ENCODE data around the gene DCK. TPM values are rescaled to one million over a fixed set of nuclear protein-coding genes. Genes with fewer than 3 reads are reported as not detected.

DCK gene
- total RNA-seq (2014; rRNA removed; shearing (Covaris generic)), result 22.2 and 26.8 TPM in 2 replicates

DNA sequence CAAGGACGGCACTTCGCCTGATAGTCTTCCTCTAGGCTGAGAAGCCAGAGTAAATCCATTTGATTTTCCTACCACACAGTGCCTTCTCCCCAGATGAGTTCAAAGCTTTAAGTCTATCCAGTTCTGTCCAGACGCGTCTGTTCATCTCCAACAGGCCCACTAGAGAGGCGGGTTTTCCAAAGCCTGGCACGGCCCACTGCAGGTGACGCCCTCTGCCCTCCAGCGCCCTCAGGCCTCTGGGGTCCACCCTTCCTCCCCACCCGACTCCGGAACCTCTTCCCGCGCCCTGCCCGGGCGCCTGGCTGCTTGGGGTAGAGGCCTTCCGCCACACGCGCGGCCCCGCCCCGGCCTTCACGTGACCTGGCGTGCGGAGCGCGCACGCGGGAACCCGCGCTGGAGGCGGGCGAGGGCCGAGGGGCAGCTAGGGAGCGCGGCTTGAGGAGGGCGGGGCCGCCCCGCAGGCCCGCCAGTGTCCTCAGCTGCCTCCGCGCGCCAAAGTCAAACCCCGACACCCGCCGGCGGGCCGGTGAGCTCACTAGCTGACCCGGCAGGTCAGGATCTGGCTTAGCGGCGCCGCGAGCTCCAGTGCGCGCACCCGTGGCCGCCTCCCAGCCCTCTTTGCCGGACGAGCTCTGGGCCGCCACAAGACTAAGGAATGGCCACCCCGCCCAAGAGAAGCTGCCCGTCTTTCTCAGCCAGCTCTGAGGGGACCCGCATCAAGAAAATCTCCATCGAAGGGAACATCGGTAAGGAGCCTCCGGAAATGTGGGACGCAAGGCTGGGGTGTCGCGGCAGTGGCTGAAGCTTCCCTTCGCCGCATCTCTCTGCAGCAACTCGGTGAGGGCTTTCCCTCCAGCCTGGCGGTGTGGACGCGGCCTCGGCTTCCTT lies at the start of gene DCK:
TSS of gene DCK (plus strand) at position 469 of the 888 bp plus-strand sequence. CDS start at position 656, 187 bp downstream.
- DNase-seq (ENCODE audit: low spot score), result peak; percentile 89
- in situ Hi-C loops (cut with HindIII; ENCODE audit: low sequenced_read_pairs), result no loop called here

DNA sequence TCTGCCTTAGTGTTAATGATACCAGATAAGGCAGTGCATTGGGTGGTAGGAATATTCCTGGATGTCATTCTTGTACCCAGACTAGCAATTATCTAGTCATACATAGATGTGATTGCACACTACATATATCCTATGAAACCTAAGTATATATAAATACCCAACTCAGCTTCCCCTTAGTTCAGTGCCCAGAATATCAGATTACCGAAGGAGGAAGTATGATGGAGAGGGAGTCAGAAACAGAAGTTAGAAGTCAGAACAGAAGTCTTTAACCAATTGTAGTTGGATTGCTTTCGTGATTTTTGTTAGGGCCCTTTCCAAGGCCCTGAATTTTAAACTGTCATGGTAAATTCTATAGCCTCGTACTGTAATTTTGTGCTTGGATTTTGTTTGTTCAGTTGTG lies 48.4 kb upstream of the DCK start:
- in situ Hi-C loops (cut with HindIII; ENCODE audit: low sequenced_read_pairs), result no loop called here

DNA sequence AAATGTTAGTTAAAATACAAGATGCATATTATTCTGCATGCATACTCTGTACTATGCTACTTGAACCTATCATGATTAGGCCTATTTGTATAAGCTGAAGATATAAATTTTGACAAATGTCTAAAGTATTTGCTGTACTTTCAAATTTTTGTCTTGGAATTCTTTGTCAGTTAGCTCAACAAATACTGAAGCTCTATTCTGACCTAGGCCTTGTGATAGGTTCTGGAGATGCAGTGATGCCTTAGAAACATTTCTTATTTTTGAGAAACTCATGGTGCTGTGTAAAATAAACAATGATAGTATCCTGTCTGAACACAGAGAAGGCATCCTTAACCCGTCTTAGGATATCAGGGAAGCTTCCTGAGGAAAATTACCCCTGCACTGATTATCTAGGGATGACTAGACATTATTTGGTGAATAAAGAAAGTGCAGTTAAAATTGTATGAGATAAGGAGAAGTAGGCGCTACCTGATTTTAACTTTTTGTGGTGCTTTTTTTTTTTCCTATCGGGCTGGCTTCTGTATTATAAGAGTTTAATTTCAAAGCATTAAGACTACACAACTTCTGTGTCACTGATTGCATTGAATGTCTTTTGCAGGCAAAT lies 47.9 kb upstream of the DCK start:
- no peak for DNase-seq (ENCODE audit: low spot score)
- in situ Hi-C loops (cut with HindIII; ENCODE audit: low sequenced_read_pairs), result no loop called here

More for the DNA sequence above, 48.4 kb upstream of the DCK start:
- DNase-seq (ENCODE audit: low spot score), result no peak

DNA sequence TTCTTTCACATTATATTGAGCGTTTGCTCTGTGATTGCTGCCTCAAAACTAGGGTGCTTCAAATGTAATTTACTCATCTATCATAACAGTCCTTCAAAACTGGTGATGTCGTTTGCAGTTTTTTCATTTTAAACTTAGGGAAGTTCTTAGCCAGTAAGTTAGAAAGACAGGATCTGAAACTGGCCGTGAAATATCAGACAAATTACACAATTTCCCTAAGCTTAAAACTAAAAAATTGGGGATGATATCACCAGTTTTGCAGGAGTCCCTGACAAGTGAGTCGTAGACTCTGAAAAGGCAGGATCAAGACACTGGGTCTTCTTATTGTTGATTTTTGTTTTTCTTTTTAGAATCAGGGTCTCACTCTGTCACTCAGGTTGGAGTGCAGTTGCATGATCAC lies 46.5 kb upstream of the DCK start:
- no peak for DNase-seq (ENCODE audit: low spot score)
- in situ Hi-C loops (cut with HindIII; ENCODE audit: low sequenced_read_pairs), result no loop called here

DNA sequence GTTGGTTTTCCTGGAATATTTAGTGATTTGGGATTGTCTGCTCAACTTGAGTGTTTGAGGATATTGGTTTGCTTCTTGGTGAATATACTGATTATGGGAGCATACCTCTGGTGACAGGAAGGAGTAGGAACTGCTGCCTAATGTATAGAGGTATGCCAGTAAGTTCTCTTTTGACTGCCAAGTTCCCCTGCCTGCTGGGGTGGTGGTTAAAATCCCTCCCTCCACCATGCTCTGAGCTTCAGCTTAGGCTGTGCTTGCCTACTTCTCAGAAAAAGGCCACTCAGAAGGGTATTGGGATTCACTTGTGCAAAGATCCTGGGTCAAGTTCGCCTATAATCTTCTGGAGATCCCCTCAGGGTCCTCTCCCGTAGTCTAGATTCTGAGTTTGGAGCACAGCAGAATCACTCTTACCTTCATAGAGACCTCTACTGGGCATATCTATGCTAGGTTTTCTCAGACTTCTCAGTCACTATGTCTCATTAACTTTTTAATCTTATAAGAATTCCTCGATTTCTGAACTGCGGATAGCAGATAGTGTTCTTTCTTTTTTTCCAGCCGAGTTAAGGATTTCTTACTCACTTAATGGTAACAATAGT lies 44.7 kb upstream of the DCK start:
- in situ Hi-C loops (cut with HindIII; ENCODE audit: low sequenced_read_pairs), result no loop called here
- DNase-seq (ENCODE audit: low spot score), result no peak

DNA sequence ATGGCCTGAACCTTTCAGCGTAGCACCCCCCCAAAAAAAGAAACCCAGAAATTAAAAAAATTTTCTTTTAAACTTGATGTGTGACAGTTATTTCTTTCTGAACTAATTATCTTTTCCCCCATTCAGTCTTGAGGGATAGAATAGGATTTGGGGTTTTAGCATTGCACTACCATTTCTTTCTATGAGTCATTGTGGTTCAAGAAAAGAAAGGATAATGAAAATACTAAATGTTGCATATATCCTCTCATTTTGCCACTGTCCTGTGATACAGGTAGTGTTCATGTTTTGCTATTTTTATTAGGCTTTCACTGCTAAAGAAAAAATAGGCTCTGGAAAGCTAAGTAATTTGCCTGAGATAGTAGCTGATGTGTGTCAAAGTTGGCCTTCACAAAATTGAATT lies 39.4 kb upstream of the DCK start:
- no peak for DNase-seq (ENCODE audit: low spot score)
- in situ Hi-C loops (cut with HindIII; ENCODE audit: low sequenced_read_pairs), result no loop called here

DNA sequence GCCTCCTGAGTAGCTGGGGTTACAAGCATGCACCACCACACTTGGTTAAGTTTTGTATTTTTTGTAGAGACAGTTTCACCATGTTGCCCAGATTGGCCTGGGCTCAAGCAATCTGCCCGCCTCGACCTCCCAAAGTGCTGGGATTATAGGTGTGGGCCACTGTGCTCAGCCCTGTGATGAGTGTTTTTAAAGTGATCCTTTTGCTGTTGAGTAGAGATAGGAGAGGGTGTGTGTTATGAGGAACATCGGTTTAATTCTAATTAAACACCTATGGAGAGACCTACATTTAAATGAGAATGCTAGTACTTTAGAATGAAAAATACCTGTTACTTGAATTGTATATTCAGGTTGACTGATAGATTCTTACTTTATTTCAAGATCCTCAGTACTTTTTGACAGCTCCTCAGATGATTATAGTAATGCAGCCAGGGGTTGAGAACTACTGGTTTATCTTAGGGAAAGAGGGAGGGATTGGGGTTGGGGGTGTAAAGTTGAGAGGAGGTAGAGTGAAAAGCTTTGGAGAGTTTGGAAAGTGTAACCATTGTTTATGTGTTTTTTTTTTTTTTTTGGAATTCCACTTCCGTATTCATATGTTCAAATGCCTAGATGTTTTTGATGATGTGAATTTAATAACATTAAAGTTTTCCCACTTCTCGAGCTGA lies 36.8 kb upstream of the DCK start:
- no peak for DNase-seq (ENCODE audit: low spot score)
- in situ Hi-C loops (cut with HindIII; ENCODE audit: low sequenced_read_pairs), result no loop called here

DNA sequence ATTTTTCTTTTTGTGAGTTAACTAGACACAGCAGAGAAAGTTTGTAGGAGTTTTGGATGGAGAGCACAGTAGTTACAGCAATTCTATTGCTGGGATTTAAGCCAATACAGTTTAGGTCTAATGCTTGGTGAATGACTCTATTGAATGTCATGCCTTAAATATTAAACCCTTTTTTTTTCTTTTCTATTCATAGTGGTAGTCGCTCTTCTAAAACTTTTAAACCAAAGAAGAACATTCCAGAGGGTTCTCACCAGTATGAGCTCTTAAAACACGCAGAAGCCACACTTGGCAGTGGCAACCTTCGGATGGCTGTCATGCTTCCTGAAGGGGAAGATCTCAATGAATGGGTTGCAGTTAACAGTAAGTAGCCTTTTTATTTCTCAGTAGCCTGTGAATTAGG lies 34.8 kb upstream of the DCK start:
- in situ Hi-C loops (cut with HindIII; ENCODE audit: low sequenced_read_pairs), result no loop called here
- no peak for DNase-seq (ENCODE audit: low spot score)

DNA sequence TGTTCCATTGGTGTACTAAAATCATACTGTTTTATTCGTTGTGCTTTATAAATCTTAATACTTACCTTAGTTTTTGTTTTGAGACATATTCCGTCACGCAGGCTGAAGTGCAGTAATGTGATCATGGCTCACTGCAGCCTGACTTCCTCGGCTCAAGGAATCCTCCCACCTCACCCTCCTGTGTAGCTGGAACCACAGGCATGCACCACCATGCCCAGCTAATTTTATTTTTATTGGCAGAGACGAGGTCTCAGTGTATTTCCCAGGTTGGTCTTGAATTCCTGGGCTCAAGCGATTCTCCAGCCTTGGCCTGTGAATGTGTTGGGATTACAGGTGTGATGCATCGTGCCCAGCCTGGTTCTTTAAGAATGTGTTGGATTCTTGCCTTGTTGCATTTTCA lies 24.4 kb upstream of the DCK start:
- in situ Hi-C loops (cut with HindIII; ENCODE audit: low sequenced_read_pairs), result no loop called here
- DNase-seq (ENCODE audit: low spot score), result no peak

DNA sequence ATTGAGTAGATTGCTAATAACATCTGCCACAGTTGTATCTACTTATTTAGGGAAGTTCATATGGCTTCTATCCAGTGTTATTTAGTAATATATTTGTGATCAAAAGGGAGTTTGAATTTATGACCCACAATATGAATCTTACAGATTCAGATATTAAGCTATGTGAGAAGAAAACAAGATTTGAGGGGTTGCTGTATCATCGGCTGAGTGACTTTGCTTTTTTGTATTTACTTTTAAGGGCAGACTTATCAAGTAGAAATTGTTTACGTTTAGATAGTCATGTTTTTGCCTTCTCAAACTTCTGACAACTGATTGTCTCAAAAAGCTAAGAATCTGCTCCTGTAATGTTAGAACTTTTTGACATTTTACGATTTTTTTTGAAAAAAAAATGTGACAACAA lies 17.2 kb upstream of the DCK start:
- DNase-seq (ENCODE audit: low spot score), result no peak
- in situ Hi-C loops (cut with HindIII; ENCODE audit: low sequenced_read_pairs), result no loop called here

DNA sequence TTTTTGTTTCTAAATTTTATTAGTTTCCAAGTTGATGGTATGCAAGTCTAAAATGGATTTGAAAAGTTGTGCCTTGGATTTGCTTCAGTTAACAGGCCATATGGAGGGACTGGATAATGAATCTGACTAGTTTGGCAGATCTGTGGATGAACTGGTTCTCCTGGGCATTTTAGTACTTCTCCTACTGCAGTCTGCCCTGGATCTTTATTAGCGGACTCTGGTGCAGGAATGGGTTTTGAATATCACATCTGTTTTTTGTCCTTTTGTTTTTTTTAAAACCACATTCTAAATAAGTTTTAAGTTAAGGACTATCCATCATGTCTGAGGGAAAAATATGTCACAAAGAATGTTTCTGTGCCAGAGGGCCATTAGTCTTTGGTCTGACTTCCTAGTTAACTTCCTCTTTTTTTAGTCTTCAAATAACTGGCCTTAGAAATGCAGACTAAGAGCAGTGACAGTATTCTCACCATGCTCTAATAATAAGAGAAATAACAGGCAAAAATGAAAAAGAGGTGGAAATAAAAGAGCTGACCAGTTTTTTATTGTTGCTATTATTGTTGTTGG lies 13.9 kb upstream of the DCK start:
- DNase-seq (ENCODE audit: low spot score), result no peak
- in situ Hi-C loops (cut with HindIII; ENCODE audit: low sequenced_read_pairs), result no loop called here

DNA sequence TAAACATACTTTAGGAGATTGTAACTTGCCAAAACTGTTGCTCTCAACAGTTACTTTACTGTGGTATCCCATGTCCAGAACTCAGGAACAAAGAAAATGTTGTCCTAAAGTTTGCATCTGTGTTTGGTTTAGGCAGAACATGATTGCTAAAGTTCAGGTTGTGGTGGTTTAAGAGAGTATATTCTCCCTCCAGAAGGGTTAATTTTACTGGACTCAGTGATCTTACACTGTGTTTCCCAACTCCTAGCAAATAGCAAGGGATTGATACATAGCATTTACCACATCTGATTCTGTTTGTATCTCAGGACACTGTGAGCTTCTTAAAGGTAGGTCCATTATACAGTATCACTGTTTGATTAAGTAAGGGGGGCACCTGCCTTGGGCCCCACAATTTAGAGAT lies 13.3 kb upstream of the DCK start:
- DNase-seq (ENCODE audit: low spot score), result no peak
- in situ Hi-C loops (cut with HindIII; ENCODE audit: low sequenced_read_pairs), result no loop called here

DNA sequence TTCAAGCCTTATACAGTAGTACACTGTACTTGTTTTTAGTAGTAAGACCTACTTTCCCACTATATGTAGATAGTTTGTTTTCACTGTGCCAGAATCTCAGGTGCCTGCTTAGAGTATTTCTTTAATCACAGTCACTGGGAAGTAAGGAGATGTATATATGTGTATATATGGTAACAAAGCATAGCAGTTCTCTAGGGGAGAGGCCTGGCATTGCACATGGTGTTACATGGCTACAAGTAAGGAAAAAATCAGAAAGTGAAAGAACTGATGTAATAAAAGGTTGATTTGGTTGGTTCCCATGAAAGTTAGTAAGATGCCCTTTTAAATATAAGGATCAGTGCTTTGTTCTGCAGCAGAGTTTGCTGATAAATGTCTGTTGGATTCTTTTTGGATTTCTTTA lies 9.3 kb upstream of the DCK start:
- in situ Hi-C loops (cut with HindIII; ENCODE audit: low sequenced_read_pairs), result no loop called here
- DNase-seq (ENCODE audit: low spot score), result no peak

DNA sequence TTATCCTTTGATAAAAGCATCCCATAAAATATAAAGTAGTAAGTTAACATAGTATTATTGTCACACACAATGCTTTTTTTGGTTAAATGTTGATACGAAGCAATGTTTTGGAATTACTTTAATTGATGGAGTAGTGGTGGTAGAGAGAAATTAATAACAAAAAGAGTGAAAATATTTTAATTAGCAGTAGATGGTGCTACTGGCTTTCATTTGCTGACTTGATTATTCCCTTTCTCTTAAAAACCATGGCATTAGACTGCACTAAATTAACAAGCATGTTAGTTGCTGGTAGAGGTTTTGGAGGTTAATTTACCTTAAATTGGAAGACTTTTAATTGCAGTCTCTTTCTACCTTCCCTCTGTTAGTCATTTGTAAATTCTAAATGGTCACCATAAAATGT lies 8.9 kb upstream of the DCK start:
- in situ Hi-C loops (cut with HindIII; ENCODE audit: low sequenced_read_pairs), result no loop called here
- peak; percentile 22 for DNase-seq (ENCODE audit: low spot score)

DNA sequence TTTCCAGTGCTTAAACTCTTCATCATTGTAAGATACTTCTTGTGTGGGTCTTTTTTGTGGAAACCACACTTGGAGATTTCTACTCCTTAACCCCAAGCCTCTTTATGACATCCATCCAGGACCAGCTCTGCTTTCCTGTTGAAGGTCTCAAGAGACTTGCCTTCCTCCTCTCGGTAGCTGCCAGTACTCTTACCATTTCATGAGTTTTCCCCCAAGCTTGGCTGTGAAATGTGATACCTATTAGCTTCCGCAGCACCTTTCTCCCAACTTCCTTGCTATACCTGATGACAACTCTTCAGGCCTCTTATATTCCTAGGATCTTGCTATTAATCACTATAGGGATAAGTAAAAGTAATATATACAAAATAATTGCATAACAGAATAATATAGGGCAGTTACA lies 1.9 kb upstream of the DCK start:
- in situ Hi-C loops (cut with HindIII; ENCODE audit: low sequenced_read_pairs), result no loop called here
- DNase-seq (ENCODE audit: low spot score), result no peak

DNA sequence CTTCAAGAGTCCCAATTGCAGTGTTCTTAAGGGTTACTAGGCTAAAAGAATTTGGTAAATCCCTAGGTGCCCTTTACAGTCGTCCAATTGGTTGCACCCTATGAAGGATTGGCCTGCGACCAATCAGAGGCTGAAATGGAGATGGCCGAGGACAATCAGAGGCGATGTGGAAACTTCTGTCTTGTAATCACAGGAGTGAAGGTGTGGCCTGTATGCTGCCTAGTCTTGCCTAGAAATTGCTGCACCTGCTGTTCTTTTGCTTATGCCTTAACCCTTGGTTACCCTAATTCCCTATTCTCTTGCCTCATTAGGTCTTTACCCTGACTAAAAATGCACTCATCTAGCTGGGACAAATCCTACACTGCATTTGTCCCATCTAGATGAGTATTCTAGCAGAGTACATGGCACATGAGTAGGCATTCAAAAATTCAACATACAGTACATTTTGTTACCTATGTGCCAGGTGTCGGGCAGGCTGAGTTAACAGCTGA lies 1.0 kb upstream of the DCK start:
- DNase-seq (ENCODE audit: low spot score), result peak; percentile 50
- in situ Hi-C loops (cut with HindIII; ENCODE audit: low sequenced_read_pairs), result no loop called here

DNA sequence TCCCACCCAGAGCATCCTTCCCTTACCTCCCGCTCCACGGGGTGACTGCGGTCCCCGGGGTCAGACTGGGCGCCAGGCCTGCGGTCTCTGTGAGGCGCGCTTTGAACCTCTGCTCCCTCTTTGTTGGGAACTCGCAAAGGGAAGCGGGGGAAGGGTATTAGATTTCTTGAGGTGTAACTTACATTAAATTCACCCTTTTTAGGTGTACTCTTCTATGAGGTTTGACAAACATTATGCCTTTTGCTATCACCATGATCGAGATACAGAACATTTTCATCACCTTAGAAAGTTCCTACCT lies 569 bp downstream of the DCK start:
- no peak for DNase-seq (ENCODE audit: low spot score)
- in situ Hi-C loops (cut with HindIII; ENCODE audit: low sequenced_read_pairs), result no loop called here

DNA sequence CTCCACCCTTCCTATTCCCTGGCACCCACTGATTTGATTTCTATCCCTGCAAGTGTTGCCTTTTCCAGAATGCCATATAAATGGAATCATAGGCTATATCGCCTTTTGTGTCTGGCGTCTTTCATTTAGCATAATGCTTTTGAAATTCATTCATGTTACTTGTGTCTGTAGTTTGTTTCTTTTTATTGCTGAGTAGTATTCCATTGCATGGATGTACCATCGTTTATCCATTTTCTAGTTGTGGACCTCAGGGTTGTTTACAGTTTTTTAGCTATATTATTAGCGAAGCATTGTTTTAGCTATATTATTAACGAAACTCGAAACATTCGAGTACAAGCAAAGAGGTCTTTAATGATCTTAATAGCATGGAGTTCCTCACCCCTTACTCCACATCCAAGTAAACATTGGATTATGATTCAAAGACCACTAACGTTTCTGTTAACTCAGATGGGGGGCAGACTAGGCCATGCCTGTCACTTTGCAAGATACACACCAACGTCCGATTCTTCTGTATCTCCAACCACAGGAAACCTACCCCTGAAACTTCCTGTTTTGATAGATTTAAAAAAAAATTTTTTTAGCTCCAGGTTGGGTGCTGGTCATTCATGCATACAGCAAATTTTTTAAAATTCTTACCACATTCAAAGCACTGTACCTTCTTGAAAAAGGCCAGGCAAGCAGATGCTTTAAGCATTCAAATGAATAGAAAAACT lies 1.1 kb downstream of the DCK start:
- in situ Hi-C loops (cut with HindIII; ENCODE audit: low sequenced_read_pairs), result no loop called here

DNA sequence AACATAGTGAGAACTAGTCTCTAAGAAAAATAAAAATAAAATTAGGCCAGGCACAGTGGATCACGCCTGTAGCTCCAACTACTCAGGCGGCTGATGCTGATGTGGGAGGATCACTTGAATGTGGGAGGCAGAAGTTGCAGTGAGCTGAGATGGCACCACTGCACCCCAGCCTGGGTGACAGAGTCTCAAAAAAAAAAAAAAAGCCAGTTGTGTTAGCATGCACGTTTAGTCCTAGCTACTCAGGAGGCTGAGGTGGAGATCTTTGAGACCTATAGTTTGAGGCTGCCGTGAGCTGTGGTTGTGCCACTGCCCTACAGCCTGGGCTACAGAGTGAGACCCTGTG lies 2.5 kb downstream of the DCK start:
- DNase-seq (ENCODE audit: low spot score), result no peak
- in situ Hi-C loops (cut with HindIII; ENCODE audit: low sequenced_read_pairs), result no loop called here

More for the DNA sequence above, 1.1 kb downstream of the DCK start:
- no peak for DNase-seq (ENCODE audit: low spot score)

All from G401 (cell line).